Tibial nerve (tissue), 4 donors: ENCODE results near the gene KCTD2. TPM values are rescaled to one million over a fixed set of nuclear protein-coding genes. Genes with fewer than 3 reads are reported as not detected.

Source experiments
- DNase-seq, 2 donors: peaks; one replicate each; pipeline ENCODE4 v3.0.0-alpha.2; 2019; ENCODE audit warnings: low spot score in 2 of 2
- H3K27ac ChIP-seq, 4 donors: fragments of 200-600 bp; sonication (generic) in 3 of 4; one replicate each; pipeline ENCODE4 v1.5.1; 2017 to 2019; ENCODE audit warnings: mild to moderate bottlenecking in 1 of 4
- H3K27me3 ChIP-seq, 2 donors: fragments of 200-600 bp; sonication (generic) in 1 of 2; one replicate each; pipeline versions ENCODE4 v1.5.1 to v1.6.0; 2017 to 2019
- H3K36me3 ChIP-seq, 3 donors: fragments of 200-600 bp; sonication (generic); one replicate each; pipeline ENCODE4 v1.5.1; 2018 to 2019
- H3K4me1 ChIP-seq, 4 donors: fragments of 200-600 bp; sonication (generic) in 3 of 4; one replicate each; pipeline ENCODE4 v1.5.1; 2017 to 2019
- H3K4me3 ChIP-seq, 4 donors: fragments of 200-600 bp; sonication (generic) in 3 of 4; one replicate each; pipeline ENCODE4 v1.5.1; 2017 to 2019; ENCODE audit warnings: mild to moderate bottlenecking in 1 of 4, moderate library complexity in 1 of 4
- H3K9me3 ChIP-seq, 4 donors: fragments of 200-600 bp; sonication (generic) in 3 of 4; one replicate each; pipeline ENCODE4 v1.5.1; 2017 to 2019
- EP300 ChIP-seq, 2 donors: sonication (generic); formaldehyde crosslinking; IDR thresholded peaks; one replicate each; pipeline ENCODE4 v1.6.1; 2017; ENCODE audit warnings: antibody characterized with exemption in 2 of 2, mild to moderate bottlenecking in 1 of 2
- POLR2A ChIP-seq, 2 donors: fragments of 450-650 bp; IDR thresholded peaks; one replicate each; pipeline ENCODE4 v1.6.1; 2017; ENCODE audit warnings: antibody characterized with exemption in 2 of 2, mild to moderate bottlenecking in 2 of 2, moderate library complexity in 2 of 2
- WGBS, 2 donors: methylation state at CpG; one replicate each; pipeline ENCODE4 v1.1.5; 2018; 5-methylcytosine and 5-hydroxymethylcytosine counted together
- total RNA-seq, 4 donors: library from RNA; depleted of rRNA; stranded (reverse); fragments of >200 nt; gene quantifications; one replicate each; pipeline ENCODE4 v1.1.0, GENCODE V29; 2016
- TF ChIP-seq, protein P1 (sequence below), 5 experiments: fragments of 200-600 bp in 3 of 5; fragments of 450-650 bp in 2 of 5; sonication (generic) in 3 of 5; IDR thresholded peaks; one replicate each; pipeline ENCODE4 v1.5.1; 2016 to 2019; ENCODE audit warnings: antibody characterized with exemption in 5 of 5, mild to moderate bottlenecking in 3 of 5, moderate library complexity in 2 of 5

KCTD2 gene
- total RNA-seq, 4 donors from 2014 or later: 24.9 to 33.5 (median 32.6) TPM

DNA sequence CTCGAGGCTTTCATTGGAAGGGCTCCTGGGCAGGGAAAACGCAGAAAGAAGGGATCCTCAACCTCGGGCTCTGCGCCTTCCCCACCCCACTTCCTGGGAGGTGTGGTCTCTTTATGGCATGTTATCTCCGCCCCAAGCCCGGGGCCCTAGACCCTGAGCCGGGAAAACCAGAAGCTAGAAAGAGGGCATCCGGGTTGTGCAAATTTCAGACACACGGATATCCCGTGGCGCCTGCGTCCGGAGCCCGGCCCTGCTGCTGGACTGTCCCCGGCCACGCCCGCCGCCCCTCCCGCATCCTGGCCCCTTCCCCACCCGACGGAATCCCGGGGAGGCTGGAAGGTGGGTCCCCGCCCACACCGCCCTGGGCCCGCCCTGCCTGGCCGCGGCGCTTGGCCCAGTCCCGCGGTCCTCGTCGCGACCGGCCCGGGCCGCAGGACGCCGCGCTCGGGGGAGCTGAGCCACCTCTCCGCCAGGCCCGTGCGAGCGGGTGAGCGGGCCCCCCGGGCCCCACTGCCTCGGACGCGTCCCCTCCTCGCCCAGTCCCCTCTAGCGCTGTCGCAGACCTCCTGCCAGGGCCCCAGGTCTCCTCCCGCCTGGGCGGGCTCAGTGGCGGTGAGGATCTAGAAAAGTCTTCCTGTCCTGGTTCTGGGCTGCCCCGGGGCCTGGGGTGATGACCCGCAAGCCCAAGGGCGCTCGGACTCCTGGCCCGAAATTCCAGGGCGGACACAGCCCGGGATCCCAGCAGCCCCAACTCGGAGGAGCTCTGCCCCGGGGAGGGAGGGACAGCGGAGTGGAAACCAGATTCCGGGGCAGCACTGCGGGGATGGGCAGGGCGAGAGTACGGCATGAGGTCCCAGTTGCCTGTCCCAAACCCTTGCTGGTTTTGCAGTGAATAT is 40.8 kb downstream of the KCTD2 start, which contains the start of gene SLC16A5:
SLC16A5 (plus strand) TSS at position 397 of the 896 bp plus-strand sequence. CDS start 5,683 bp downstream, outside the sequence.
- 10 to 12% methylated on average over 22 to 34 of the region's 69 CpGs for WGBS, 2 donors
- H3K4me3 ChIP-seq: peak within 1 kb of the TSS; percentile 41 to 66 (median 52)

DNA sequence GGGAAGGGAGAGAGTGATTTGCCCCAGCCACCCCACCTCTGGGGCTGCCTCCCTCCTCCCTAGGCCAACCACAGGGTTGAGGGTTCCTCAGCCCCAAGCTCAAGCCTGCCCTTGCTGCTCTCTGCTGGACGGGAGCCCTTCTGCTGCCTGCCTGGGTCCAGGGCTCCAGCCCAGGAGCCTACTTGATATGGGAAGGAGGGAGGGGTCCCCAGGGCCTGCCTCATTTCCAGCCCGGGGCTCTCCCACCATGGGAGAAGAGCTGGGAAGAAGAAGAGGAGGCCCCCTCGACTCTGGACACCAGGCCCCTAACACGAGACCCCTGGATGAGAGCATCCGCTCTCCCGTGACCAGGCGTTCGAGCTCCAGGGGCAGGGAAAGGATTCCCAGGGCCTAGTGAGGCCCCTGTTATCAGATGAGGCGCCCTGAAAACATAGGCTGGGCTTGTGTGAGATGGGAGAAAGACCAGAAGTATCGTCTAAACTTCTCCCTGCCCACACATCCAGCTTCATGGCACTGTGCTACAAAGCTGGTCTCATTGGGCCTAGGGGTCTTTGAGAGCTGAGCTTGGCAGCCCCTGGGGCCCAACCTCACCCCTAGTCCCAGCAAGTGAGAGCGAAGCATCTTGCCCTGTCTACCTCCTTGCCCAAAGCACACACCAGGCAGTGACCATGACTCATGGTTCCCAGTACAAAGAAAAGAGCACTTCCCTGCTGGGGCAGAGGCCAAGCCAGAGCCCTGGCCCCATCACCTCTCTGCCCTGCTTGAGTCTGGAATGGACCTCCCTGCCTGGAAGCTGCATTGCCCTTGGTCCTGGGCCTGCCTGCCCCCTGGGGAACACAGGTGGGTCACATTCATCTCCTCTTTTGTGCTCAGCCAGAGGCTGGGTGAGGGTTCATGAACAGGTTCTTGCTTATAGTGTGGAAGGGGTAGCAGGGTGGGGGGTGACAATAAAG is 41.7 kb downstream of the KCTD2 start:
- Histone ChIP-seq H3K27ac (peak overlapping the region; percentile 38 to 89 (median 84)), H3K4me3 (peak overlapping the region; percentile 41 to 66 (median 52)), H3K9me3 (no peaks in the 10 kb centered on the region), H3K36me3 (no peaks in the 10 kb centered on the region), H3K27me3 (no peaks in the 10 kb centered on the region), H3K4me1 (peaks cover 0 to 68% (median 40%) of the 10 kb centered on the region in 4 donors)
- TF ChIP-seq POLR2A (IDR thresholded peaks at IDR 0.05) (no peak), EP300 (IDR thresholded peaks at IDR 0.05) (no peak)
- no peak for DNase-seq
- WGBS, 2 donors: 72 to 78% methylated on average over 11 of the region's 11 CpGs

More for the DNA sequence above, 40.8 kb downstream of the KCTD2 start, which contains the start of gene SLC16A5:
- peak; percentile 62 to 65 for DNase-seq
- no peaks in the 10 kb centered on the region for H3K9me3 ChIP-seq
- TF ChIP-seq, protein P1, sequence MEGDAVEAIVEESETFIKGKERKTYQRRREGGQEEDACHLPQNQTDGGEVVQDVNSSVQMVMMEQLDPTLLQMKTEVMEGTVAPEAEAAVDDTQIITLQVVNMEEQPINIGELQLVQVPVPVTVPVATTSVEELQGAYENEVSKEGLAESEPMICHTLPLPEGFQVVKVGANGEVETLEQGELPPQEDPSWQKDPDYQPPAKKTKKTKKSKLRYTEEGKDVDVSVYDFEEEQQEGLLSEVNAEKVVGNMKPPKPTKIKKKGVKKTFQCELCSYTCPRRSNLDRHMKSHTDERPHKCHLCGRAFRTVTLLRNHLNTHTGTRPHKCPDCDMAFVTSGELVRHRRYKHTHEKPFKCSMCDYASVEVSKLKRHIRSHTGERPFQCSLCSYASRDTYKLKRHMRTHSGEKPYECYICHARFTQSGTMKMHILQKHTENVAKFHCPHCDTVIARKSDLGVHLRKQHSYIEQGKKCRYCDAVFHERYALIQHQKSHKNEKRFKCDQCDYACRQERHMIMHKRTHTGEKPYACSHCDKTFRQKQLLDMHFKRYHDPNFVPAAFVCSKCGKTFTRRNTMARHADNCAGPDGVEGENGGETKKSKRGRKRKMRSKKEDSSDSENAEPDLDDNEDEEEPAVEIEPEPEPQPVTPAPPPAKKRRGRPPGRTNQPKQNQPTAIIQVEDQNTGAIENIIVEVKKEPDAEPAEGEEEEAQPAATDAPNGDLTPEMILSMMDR (IDR thresholded peaks at IDR 0.05): no peak
- TF ChIP-seq POLR2A (IDR thresholded peaks at IDR 0.05): peak; percentile 8 to 20
- TF ChIP-seq EP300 (IDR thresholded peaks at IDR 0.05): peak in 1 of 2 donors; percentile 73
- no peaks in the 10 kb centered on the region for H3K36me3 ChIP-seq
- H3K27me3 ChIP-seq: no peaks in the 10 kb centered on the region
- peak within 1 kb of the TSS; percentile 39 to 89 (median 84) for H3K27ac ChIP-seq
- peaks cover 0 to 63% (median 33%) of the 10 kb centered on the region in 4 donors for H3K4me1 ChIP-seq

DNA sequence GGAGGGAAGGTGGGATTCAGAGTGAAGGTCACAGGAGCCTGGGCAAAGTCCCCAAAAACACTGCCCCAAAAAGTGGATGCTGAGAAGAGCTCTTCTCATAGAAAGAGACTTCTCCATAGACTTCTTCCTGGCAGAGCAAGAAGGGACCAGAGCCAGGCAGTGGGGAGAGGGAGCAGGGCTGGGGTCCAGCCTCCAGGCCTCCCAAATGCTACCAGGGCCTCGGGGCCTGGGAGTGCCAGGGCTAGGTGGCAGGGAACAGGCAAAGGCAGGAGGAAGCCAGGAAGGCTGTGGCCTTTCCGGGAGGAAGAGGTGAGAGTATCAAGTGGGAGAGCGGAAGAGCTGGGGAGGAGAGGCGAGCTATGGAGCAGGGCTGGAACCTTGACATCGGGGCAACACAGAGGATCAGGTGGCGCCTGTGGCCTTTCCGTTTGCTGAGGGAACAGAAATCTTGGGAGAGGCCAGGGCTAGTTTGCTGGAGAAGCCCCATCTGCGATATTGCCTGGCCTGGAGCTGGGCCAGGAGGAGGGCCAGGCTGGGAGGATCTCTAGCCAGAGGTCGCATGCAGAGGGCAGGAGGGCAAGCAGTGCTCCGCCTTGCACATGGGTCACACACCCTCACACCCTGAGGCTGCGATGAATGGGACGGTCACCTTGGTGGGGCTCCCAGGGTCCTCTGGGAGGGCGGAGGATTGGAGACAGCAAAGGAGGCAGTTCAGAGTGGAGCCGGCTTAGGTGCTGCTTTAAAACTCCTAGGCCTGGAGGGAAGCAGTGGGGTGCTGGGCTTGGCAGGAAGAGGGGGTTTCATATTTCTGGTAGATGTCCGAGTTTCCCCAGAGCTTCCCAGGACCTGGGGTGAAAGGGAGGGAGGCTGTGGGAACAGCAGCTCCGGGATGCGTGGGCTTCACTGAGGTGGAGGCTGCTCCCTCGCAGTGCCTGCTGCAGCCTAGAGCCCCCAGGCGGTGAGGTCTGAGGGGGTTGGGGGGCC is 44.1 kb downstream of the KCTD2 start:
- no peaks in the 10 kb centered on the region for H3K9me3 ChIP-seq
- DNase-seq: no peak
- H3K4me3 ChIP-seq: no peak overlapping the region
- peaks cover 0 to 77% (median 47%) of the 10 kb centered on the region in 4 donors for H3K4me1 ChIP-seq
- H3K27ac ChIP-seq: peak overlapping the region in 3 of 4 donors; percentile 73 to 80 (median 76)
- 41 to 48% methylated on average over 18 to 19 of the region's 19 CpGs for WGBS, 2 donors
- H3K36me3 ChIP-seq: no peaks in the 10 kb centered on the region
- H3K27me3 ChIP-seq: no peaks in the 10 kb centered on the region
- peak in 1 of 2 donors; percentile 4 for TF ChIP-seq EP300 (IDR thresholded peaks at IDR 0.05)
- TF ChIP-seq, protein P1 (IDR thresholded peaks at IDR 0.05): no peak

DNA sequence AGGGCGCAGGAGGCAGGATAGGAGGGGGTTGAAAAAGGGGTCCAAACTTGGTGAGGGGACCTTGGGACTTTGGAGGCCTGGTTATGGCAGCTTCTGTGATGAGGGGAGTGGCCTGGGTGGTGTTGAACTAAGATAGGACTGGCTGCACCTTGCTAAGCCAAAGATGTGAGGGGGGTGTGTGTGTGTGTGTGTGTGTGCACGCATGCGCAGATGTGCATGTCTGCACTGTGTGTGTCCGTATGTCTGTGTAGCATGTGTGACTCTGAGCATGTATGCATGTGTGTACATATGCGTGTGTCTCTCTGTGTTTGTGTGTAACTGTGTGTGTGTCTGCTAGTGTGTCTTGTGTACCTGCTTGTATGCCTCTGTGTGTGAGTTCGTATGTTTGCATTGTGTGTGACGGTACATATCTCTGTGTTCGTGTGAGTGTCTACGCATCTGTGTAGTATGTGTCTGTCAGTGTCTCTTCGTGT is 44.9 kb downstream of the KCTD2 start:
- H3K36me3 ChIP-seq: no peaks in the 10 kb centered on the region
- H3K9me3 ChIP-seq: no peaks in the 10 kb centered on the region
- H3K4me3 ChIP-seq: no peak overlapping the region
- no peak for TF ChIP-seq EP300 (IDR thresholded peaks at IDR 0.05)
- TF ChIP-seq POLR2A (IDR thresholded peaks at IDR 0.05): no peak
- TF ChIP-seq, protein P1 (IDR thresholded peaks at IDR 0.05): no peak
- H3K27me3 ChIP-seq: no peaks in the 10 kb centered on the region
- H3K27ac ChIP-seq: peak overlapping the region in 3 of 4 donors; percentile 70 to 76 (median 73)
- DNase-seq: no peak
- WGBS, 2 donors: 79 to 84% methylated on average over 10 of the region's 10 CpGs
- peaks cover 0 to 78% (median 50%) of the 10 kb centered on the region in 4 donors for H3K4me1 ChIP-seq
